ENCODE results near the gene WAPL. TPM values are rescaled to one million over a fixed set of nuclear protein-coding genes. Genes with fewer than 3 reads are reported as not detected.

Gene WAPL
- total RNA-seq, 6 experiments from 2014 or later = 13.4 to 21.3 (median 18.8) TPM

GRCh38 chr10:86415116-86415515 is 106.5 kb downstream of the WAPL start:
- WGBS (ENCODE audit: insufficient coverage, low coverage, low lambda C conversion rate, missing lambda C conversion rate) = 51% methylated on average over 3 of the region's 3 CpGs
- no peaks in the 10 kb centered on the region for H3K9me3 ChIP-seq
- H3K27me3 ChIP-seq = no peaks in the 10 kb centered on the region
- peaks cover 0 to 3% (median 1%) of the 10 kb centered on the region in 4 donors for H3K4me1 ChIP-seq
- H3K4me3 ChIP-seq = no peak overlapping the region
- DNase-seq = no peak
- H3K27ac ChIP-seq = no peak overlapping the region
- intact Hi-C loops (cut with DNase I) = no loop called here
- ATAC-seq = peak in 1 of 4 donors; percentile 24
- no peaks in the 10 kb centered on the region for H3K36me3 ChIP-seq
- TF ChIP-seq POLR2A (IDR thresholded peaks at IDR 0.05) (no peak), CTCF (IDR thresholded peaks at IDR 0.05) (no peak)

- 51% methylated on average over 6 of the region's 6 CpGs for WGBS (ENCODE audit: insufficient coverage, low coverage, low lambda C conversion rate, missing lambda C conversion rate)
- Histone ChIP-seq H3K4me3 (no peak overlapping the region), H3K27ac (no peak overlapping the region), H3K36me3 (no peaks in the 10 kb centered on the region), H3K4me1 (peaks cover 0 to 4% (median 1%) of the 10 kb centered on the region in 4 donors), H3K9me3 (no peaks in the 10 kb centered on the region), H3K27me3 (no peaks in the 10 kb centered on the region)
- TF ChIP-seq POLR2A (IDR thresholded peaks at IDR 0.05) (no peak), CTCF (IDR thresholded peaks at IDR 0.05) (no peak)
- no peak for ATAC-seq
- DNase-seq = no peak
- intact Hi-C loops (cut with DNase I) = no loop called here
These were observed 108.4 kb downstream of the WAPL start for GRCh38 chr10:86413046-86413728.

- 81% methylated on average over 2 of the region's 6 CpGs for WGBS (ENCODE audit: insufficient coverage, low coverage, low lambda C conversion rate, missing lambda C conversion rate)
- no peak overlapping the region for H3K4me3 ChIP-seq
- H3K27ac ChIP-seq = peak overlapping the region in 1 of 3 donors; percentile 71
- no peak for ATAC-seq
- H3K4me1 ChIP-seq = peaks cover 0 to 4% (median 1%) of the 10 kb centered on the region in 4 donors
- TF ChIP-seq CTCF (IDR thresholded peaks at IDR 0.05) (no peak), POLR2A (IDR thresholded peaks at IDR 0.05) (no peak)
- intact Hi-C loops (cut with DNase I) = no loop called here
- H3K36me3 ChIP-seq = no peaks in the 10 kb centered on the region
- no peaks in the 10 kb centered on the region for H3K27me3 ChIP-seq
- no peaks in the 10 kb centered on the region for H3K9me3 ChIP-seq
- no peak for DNase-seq
These were observed 109.6 kb downstream of the WAPL start for GRCh38 chr10:86411852-86412560.

GRCh38 chr10:86411281-86411841 is 110.2 kb downstream of the WAPL start:
- no peaks in the 10 kb centered on the region for H3K36me3 ChIP-seq
- no peak overlapping the region for H3K4me3 ChIP-seq
- peak overlapping the region in 2 of 3 donors; percentile 19 to 71 for H3K27ac ChIP-seq
- H3K9me3 ChIP-seq = no peaks in the 10 kb centered on the region
- 13% methylated on average over 7 of the region's 7 CpGs for WGBS (ENCODE audit: insufficient coverage, low coverage, low lambda C conversion rate, missing lambda C conversion rate)
- TF ChIP-seq POLR2A (IDR thresholded peaks at IDR 0.05) = no peak
- TF ChIP-seq CTCF (IDR thresholded peaks at IDR 0.05) = no peak
- intact Hi-C loops (cut with DNase I) = no loop called here
- H3K4me1 ChIP-seq = peaks cover 0 to 4% (median 1%) of the 10 kb centered on the region in 4 donors
- H3K27me3 ChIP-seq = no peaks in the 10 kb centered on the region
- peak; percentile 68 to 84 (median 77) for ATAC-seq
- DNase-seq = peak in 1 of 3 donors; percentile 19

Data from right lobe of liver (tissue), 6 donors.